ENCODE measurements around the gene SOX15.

Gene SOX15

DNA sequence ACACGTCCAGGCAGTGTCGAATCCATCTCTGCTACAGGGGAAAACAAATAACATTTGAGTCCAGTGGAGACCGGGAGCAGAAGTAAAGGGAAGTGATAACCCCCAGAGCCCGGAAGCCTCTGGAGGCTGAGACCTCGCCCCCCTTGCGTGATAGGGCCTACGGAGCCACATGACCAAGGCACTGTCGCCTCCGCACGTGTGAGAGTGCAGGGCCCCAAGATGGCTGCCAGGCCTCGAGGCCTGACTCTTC is 17.6 kb downstream of the SOX15 start (continued):
- TF ChIP-seq, protein P1, sequence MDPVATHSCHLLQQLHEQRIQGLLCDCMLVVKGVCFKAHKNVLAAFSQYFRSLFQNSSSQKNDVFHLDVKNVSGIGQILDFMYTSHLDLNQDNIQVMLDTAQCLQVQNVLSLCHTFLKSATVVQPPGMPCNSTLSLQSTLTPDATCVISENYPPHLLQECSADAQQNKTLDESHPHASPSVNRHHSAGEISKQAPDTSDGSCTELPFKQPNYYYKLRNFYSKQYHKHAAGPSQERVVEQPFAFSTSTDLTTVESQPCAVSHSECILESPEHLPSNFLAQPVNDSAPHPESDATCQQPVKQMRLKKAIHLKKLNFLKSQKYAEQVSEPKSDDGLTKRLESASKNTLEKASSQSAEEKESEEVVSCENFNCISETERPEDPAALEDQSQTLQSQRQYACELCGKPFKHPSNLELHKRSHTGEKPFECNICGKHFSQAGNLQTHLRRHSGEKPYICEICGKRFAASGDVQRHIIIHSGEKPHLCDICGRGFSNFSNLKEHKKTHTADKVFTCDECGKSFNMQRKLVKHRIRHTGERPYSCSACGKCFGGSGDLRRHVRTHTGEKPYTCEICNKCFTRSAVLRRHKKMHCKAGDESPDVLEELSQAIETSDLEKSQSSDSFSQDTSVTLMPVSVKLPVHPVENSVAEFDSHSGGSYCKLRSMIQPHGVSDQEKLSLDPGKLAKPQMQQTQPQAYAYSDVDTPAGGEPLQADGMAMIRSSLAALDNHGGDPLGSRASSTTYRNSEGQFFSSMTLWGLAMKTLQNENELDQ (tag by site-specific recombination; IDR thresholded peaks at IDR 0.05; ENCODE audit: low read depth) = no peak
- TF ChIP-seq, protein P2, sequence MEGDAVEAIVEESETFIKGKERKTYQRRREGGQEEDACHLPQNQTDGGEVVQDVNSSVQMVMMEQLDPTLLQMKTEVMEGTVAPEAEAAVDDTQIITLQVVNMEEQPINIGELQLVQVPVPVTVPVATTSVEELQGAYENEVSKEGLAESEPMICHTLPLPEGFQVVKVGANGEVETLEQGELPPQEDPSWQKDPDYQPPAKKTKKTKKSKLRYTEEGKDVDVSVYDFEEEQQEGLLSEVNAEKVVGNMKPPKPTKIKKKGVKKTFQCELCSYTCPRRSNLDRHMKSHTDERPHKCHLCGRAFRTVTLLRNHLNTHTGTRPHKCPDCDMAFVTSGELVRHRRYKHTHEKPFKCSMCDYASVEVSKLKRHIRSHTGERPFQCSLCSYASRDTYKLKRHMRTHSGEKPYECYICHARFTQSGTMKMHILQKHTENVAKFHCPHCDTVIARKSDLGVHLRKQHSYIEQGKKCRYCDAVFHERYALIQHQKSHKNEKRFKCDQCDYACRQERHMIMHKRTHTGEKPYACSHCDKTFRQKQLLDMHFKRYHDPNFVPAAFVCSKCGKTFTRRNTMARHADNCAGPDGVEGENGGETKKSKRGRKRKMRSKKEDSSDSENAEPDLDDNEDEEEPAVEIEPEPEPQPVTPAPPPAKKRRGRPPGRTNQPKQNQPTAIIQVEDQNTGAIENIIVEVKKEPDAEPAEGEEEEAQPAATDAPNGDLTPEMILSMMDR (tag by site-specific recombination; IDR thresholded peaks at IDR 0.05) = no peak
- TF ChIP-seq MZF1 (tag by site-specific recombination; IDR thresholded peaks at IDR 0.05; ENCODE audit: borderline replicate concordance) = no peak
- no peak for TF ChIP-seq ZNF223 (tag by site-specific recombination; IDR thresholded peaks at IDR 0.05)
- no peak for TF ChIP-seq ZBTB1 (tag by site-specific recombination; IDR thresholded peaks at IDR 0.05)
- TF ChIP-seq PRDM1 (tag by site-specific recombination; IDR thresholded peaks at IDR 0.05) = peak; percentile 76
- no peak for TF ChIP-seq ZNF121 (tag by site-specific recombination; IDR thresholded peaks at IDR 0.05)
- TF ChIP-seq ZNF629 (tag by site-specific recombination; IDR thresholded peaks at IDR 0.05) = no peak
- TF ChIP-seq ZNF266 (tag by site-specific recombination; IDR thresholded peaks at IDR 0.05; ENCODE audit: low read depth) = no peak
- no peak for TF ChIP-seq ZNF843 (tag by site-specific recombination; IDR thresholded peaks at IDR 0.05)
- 0 out of 2 replicates have a peak, but pooled peaks have one; percentile 6 for TF ChIP-seq ZNF660 (tag by site-specific recombination; IDR thresholded peaks at IDR 0.05)
- TF ChIP-seq ZNF776 (tag by site-specific recombination; IDR thresholded peaks at IDR 0.05; ENCODE audit: borderline replicate concordance) = no peak

GRCh38 chr17:7570351-7570750 is 19.5 kb downstream of the SOX15 start:
- TF ChIP-seq ZNF132 (tag by site-specific recombination; IDR thresholded peaks at IDR 0.05; ENCODE audit: borderline replicate concordance) = no peak
- no peak for TF ChIP-seq ZNF580 (tag by site-specific recombination; IDR thresholded peaks at IDR 0.05)
- no peak for TF ChIP-seq ZNF398 (tag by site-specific recombination; IDR thresholded peaks at IDR 0.05)
- TF ChIP-seq PRDM2 (tag by site-specific recombination; IDR thresholded peaks at IDR 0.05; ENCODE audit: borderline replicate concordance) = no peak
- TF ChIP-seq ZNF707 (tag by site-specific recombination; IDR thresholded peaks at IDR 0.05) = no peak
- TF ChIP-seq, protein P3, sequence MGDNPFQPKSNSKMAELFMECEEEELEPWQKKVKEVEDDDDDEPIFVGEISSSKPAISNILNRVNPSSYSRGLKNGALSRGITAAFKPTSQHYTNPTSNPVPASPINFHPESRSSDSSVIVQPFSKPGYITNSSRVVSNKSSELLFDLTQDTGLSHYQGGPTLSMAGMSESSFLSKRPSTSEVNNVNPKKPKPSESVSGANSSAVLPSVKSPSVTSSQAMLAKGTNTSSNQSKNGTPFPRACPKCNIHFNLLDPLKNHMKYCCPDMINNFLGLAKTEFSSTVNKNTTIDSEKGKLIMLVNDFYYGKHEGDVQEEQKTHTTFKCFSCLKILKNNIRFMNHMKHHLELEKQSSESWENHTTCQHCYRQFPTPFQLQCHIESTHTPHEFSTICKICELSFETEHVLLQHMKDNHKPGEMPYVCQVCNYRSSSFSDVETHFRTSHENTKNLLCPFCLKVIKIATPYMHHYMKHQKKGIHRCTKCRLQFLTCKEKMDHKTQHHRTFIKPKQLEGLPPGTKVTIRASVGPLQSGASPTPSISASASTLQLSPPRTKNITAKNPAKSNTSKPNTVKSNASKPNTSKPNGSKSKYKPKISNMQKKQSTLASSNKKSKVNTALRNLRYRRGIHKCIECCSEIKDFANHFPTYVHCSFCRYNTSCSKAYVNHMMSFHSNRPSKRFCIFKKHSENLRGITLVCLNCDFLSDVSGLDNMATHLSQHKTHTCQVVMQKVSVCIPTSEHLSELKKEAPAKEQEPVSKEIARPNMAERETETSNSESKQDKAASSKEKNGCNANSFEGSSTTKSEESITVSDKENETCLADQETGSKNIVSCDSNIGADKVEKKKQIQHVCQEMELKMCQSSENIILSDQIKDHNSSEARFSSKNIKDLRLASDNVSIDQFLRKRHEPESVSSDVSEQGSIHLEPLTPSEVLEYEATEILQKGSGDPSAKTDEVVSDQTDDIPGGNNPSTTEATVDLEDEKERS (tag by site-specific recombination; IDR thresholded peaks at IDR 0.05) = no peak
- no peak for TF ChIP-seq ZNF600 (tag by site-specific recombination; IDR thresholded peaks at IDR 0.05)
- no peak for TF ChIP-seq ZFP37 (tag by site-specific recombination; IDR thresholded peaks at IDR 0.05)
- no peak for TF ChIP-seq ZNF558 (tag by site-specific recombination; IDR thresholded peaks at IDR 0.05)
- Histone ChIP-seq H3K4me3 (ENCODE audit: low read depth, low read length) (no peak overlapping the region), H3K4me1 (ENCODE audit: control insufficient read depth, insufficient read depth, low read length) (peaks cover 2% of the 10 kb centered on the region), H3K36me3 (ENCODE audit: control insufficient read depth in 2 of 2, insufficient read depth in 1 of 2, low read length in 2 of 2) (peaks cover 61 to 80% of the 10 kb centered on the region in 2 experiments), H3K9me3 (ENCODE audit: control insufficient read depth, insufficient read depth, low read depth, low read length) (no peaks in the 10 kb centered on the region), H3K27ac (ENCODE audit: extremely low read depth, low read depth, low read length) (peak overlapping the region; percentile 35; the same call in 1 of the 2 replicates)
- CTCF ChIA-PET = interaction anchor here (0.6 to 4.1 kb wide), 7 partner anchors 10 to 292 kb away, joined by 3 to 35 read pairs (median 4); partner anchors contain the start of genes MPDU1, SENP3, TP53 and WRAP53
- POLR2A ChIA-PET = interaction anchor here (1.3 to 8.2 kb wide), 6 partner anchors 9 to 166 kb away, joined by 3 to 98 read pairs (median 5); partner anchors contain the start of genes CD68, MPDU1, TMEM256 and TP53
